GM15510 (cell line): ENCODE data around the gene SMPDL3A.

Experiments used
- POLR2A ChIP-seq: IDR thresholded peaks from 3 replicates; pipeline ENCODE4 v1.6.1; 2011; ENCODE audit warnings: borderline replicate concordance; ENCODE audit not compliant: insufficient read length; ENCODE audit errors: extremely low read depth

The SMPDL3A gene

DNA sequence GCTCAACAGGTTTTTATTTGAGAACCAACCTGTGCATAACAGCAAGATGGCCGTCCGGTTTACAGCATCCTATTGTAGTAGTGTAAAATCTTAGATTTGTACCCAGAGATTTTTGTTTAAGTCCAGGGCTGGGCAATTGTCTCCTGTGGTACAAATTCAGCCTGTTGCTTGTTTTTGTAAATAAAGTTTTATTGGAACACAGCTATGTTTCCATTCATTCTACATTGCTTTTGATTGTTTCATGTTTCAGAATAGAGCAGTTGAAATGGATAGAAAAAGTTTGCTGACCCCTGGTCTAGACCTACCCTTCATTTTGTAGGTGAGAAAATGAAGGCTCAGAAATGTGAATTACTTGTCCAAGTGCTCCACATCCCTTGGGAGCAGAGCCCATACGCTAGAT is 8.5 kb downstream of the SMPDL3A start:
- no peak for TF ChIP-seq POLR2A

DNA sequence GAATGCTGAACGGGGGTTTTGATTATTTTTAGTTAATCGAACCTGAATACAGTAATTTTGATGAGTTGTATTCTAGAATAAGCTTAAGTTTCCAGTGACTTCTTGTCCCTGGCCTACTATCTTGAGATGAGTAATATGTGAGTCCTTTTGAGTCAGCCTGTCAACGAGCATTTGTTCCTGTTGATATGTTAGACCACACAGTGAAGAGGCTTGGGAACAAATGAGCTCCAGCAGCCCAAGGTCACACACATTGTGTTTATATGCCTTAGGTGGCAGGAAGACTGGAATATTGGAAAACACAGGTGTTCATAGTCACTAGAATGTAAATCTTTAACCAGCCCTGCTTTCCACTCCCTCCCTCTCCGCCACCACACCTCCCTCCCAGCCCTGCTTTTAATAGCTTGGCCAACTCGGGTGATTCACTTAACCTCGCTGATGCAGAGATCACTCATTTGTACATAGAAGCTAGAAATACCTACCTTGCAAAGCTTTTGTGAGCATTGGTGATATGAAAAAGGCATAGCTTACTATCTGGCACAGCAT is 9.1 kb downstream of the SMPDL3A start:
- TF ChIP-seq POLR2A, result no peak

DNA sequence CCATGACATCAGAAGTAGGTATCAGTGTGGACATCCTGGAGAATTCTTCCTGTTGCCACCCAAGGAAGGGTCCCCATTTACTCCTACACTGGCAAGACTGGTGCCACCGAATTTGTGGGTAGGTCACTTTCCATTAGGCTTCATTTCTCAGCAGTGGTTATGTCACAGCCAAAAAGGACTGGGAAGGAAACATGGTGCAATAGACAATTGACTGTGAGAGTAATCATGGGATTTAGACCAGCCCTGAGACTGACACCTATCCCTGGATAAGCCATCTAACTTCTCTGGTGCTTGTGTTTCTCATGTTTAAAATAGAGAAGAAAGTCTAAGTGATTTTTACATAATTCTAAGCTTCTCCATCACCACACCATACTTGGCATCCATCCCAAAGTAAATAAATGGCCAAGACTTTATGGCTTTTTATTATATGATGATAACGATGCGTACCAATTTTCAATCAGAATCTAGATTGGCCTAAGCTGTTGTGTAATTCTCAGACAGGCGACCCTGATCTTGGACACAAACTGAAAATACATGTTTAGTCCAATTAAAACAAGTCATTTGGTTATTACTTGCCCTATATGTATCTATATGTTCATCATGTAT is 10.2 kb downstream of the SMPDL3A start:
- TF ChIP-seq POLR2A, result no peak

DNA sequence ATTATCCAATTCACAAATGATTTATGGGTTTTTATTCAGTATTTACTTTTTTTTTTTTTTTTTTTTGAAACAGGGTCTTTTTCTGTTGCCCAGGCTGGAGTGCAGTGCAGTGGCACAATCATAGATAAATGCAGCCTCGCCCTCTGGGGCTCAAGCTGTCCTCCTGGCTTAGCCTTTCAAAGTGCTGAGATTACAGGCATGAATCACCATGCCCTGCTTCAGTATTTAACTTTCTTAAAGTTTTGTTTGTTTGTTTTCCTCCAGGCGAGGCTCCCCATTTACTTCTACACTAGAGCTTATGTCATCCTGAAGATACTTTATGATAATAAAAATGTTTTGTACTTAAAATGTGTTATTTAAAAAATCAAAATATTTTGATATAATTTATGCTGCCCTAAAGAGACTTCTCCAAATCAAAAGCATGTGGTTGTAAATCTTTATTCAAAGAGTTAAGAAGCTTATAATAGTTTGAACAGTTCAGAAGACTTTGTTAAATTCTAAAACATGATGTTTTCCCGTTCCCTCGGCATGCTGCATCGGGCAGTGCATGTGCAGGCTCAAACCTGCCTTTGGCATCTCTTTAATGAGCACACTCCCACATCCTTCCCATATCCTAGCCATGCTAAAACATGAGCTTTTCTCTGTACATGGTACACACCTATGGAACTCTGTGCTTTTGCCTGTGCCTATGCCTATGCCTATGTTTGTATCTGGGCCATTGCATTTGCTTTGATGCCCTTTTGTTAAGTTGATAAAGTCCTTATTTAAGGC is 11.0 kb downstream of the SMPDL3A start:
- TF ChIP-seq POLR2A, result no peak

DNA sequence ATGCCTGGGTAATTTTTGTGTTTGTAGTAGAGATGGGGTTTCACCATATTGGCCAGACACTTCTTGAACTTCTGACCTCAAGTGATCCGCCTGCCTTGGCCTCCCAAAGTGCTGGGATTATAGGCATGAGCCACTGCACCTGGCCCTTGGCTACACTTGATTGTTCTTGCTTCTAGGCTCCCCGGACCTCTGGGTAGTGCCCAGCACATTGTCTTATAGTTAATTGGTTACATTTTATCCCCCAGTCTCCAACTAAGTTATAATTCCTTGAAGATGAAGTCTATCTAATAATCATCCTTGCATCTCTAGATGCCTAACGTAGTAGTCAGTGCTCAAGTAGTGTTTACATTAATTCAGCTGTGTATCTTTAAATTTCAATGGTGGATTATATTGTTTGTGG is 11.8 kb downstream of the SMPDL3A start:
- no peak for TF ChIP-seq POLR2A

DNA sequence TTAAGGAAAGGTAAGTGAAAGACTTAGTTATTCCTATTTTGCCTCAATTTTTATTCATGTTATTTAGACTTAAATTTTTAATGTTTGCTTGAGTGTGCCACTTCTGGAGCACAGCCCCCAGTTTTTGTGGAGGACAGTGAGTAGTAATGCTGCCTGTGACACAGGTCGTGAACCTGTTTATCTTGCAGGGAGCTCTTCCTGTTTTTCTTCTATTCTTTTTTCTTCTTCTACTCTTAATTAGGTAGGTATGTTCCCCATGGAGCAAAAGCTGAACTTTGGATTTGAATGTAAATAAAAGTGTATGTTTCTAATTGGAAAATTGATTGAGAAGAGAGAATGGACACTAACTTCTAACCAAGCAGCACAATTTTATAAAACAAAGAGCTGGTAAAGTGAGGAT is 12.3 kb downstream of the SMPDL3A start:
- no peak for TF ChIP-seq POLR2A

DNA sequence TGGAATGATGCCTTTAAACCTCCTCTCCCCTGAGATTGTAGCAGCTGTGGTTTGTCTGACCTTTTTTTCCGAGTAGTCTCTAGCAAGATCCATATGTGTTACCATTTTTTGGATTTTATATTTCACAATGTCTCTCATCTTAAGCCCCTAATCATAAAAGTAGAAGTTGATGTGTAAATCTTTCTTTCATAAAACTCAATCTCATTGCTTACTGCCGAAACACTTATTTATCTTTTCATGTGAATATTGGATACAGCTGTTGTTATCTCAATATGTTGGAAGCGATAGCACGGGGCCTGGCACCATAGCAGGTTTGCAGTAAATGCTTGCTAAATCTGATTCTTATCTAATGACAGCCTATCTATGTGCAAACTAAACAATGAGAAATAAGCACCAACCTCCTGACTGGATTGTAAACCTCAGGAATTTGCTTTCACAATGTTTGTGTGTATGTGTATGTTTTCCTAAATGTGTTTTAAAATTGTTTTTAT is 14.2 kb downstream of the SMPDL3A start:
- TF ChIP-seq POLR2A, result no peak

DNA sequence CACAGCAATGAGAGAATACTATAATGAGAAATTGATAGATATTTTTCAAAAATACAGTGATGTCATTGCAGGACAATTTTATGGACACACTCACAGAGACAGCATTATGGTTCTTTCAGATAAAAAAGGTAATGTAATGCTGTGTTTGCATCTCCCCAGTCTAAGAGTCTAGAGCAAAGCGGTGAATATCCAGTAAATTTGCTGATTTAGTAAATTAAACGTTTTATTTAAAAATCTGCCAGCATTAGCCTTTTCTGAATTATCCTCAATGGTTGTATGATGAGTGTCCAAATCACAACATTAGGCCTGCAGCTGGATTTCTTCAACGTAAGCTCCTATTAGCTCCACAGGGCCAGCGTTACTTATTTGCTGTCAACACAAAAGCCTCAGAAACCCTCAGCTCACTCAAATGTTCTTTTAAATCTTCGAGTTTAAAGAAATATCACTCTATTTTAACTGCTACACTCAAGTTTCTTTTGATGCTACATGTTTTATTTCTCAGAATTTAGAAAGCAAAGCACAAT is 16.0 kb downstream of the SMPDL3A start:
- no peak for TF ChIP-seq POLR2A

DNA sequence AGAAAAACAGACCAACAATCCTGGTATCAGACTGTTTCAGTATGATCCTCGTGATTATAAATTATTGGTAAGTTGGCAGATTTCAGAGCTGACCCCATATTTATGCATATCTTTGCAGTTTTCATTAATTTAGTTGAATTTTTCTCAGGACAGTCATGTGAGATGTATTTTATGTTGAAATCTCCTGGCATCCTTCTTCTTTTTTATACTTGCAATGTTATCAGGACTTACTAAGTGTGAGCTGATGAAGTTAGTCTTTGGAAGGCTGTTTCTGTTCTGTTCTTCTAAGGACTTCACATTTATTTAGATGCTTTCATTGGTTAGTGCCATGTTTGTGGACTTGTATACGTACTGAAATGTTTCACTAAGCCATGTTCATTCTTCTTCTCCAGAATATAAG is 17.2 kb downstream of the SMPDL3A start:
- no peak for TF ChIP-seq POLR2A

DNA sequence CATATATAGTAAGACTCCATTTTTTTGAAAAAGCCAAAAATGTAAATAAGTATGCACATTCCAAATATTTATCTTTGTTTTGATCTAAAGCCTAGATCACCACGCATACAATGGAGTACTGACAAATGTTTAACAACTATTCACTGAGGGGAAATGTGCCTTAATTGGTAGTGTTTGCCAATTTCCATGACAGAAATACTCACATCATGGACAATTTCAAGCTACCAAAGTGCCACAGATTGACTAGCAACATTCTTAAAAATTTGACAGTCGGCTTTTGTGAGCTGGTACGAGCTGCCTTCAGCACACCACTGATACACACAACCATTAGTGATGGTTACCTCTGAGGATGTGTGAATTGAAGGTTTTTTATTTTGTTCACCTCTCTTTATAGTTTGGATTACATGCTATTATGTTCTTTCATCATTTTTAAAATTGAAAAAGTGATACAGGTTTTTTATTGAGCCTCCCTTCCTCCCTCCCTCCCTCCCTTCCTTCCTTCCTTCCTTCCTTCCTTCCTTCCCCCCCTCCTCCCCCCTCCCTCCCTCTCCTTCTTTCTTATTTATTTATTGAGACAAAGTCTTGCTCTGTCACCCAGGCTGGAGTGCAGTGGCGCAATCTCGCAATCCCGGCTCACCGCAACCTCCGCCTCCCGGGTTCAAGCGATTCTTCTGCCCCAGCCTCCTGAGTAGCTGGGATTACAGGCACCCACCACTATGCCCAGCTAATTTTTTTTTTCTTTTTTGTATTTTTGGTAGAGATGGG is 19.2 kb downstream of the SMPDL3A start:
- no peak for TF ChIP-seq POLR2A

DNA sequence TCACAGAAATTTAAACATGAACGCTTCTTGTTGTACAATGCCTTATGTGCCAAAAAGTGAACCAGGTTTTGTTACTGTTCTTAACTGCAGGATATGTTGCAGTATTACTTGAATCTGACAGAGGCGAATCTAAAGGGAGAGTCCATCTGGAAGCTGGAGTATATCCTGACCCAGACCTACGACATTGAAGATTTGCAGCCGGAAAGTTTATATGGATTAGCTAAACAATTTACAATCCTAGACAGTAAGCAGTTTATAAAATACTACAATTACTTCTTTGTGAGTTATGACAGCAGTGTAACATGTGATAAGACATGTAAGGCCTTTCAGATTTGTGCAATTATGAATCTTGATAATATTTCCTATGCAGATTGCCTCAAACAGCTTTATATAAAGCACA is 19.9 kb downstream of the SMPDL3A start:
- no peak for TF ChIP-seq POLR2A

DNA sequence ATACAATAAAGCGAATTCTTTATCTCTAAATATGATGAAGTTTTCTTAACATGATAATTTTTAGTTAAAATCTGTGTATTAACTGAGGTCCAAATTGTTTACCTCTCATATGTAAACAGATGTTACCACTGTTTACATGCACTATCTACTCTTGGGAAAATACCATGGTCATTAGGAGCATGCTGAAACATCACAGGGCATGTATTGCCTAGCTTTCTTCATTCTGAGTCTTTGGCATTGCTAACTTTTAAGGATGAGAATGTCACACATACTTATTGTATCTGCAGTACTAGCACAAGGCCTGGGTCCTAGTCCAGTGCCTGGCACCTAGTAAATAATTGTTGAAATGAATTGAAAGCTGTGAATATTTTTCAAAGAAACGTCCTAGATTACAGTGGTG is 20.6 kb downstream of the SMPDL3A start:
- no peak for TF ChIP-seq POLR2A

DNA sequence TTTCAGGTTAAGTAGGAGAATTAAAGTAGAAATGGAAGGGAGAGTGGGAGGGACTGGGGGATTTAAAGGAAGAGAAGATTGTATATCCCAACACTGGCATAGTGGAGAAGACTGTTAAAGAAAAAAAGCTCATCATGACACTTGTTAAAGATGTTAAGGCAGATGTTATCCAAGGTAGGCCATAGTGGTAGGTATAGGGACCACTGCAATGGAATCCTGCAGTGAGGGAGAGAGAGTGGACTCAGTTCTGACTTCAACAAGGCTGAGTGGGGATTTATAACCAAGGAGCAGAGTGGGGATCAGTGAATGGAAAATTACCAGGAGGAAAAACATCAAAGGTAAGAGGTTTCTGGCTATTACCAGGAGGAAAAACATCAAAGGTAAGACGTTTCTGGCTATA is 21.1 kb downstream of the SMPDL3A start:
- TF ChIP-seq POLR2A, result no peak

DNA sequence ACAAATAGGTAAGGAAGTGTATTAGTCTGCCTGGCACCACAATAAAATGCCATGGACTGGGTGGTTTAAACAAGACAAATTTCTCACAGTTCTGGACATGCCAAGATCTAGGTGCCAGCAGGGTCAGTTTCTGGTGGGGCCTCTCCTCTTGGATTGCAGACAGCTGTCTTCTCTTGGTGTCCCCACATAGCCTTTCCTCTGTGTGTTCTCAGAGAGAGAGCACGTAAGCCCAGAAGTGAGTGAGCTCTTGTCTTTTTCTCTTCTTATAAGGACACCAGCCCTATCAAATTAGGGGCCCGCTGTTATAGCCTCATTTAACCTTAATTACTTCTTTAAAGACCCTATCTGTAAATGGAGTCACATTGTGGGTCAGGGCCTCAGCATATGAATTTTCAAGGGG is 28.3 kb downstream of the SMPDL3A start:
- no peak for TF ChIP-seq POLR2A

DNA sequence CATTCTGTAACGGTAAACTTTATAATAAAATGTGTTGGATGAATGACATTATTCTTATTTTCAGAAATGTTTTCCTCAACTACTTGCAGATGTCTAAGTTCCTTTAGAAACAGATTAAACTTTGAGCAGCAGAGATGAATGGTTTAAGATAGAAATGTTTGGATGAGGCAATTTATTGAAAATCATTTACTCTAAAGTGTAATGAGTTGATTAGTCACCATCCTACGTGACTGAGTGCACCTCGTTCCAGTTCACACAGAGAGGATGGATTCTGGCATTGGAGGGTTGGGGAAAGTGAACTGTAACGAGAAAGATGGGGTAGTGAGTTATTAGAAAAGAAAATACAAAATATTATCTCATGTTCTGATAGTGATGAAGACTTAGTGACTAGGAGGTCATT is 28.7 kb downstream of the SMPDL3A start:
- no peak for TF ChIP-seq POLR2A
